Measurements from ENCODE around the gene ZNF664.

DNA sequence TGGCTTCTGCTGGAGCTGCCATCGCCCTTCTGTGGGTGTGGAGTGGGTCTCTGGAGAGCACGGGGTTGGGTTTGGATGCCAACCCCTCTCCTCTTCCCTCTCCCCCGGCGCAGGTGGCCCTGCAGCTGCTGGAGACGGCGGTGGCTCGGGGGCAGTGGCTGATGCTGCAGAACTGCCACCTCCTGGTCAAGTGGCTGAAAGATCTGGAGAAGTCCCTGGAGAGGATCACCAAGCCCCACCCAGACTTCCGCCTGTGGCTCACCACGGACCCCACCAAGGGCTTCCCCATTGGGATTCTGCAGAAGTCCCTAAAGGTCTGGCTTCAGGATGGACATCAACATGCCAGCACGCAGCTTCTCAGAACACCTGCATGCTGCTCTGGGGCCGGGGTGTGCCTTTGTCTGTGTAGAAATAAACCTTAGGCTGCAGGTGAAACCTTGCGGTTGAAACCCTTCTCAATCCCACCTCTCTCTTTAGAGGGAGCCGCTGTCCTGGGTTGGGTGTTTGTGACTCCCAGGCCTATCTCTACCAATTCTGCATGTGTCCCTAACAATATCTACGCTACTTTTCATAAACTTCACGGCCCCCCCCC, 44.6 kb upstream of the ZNF664 start:
- TF ChIP-seq, protein P1, sequence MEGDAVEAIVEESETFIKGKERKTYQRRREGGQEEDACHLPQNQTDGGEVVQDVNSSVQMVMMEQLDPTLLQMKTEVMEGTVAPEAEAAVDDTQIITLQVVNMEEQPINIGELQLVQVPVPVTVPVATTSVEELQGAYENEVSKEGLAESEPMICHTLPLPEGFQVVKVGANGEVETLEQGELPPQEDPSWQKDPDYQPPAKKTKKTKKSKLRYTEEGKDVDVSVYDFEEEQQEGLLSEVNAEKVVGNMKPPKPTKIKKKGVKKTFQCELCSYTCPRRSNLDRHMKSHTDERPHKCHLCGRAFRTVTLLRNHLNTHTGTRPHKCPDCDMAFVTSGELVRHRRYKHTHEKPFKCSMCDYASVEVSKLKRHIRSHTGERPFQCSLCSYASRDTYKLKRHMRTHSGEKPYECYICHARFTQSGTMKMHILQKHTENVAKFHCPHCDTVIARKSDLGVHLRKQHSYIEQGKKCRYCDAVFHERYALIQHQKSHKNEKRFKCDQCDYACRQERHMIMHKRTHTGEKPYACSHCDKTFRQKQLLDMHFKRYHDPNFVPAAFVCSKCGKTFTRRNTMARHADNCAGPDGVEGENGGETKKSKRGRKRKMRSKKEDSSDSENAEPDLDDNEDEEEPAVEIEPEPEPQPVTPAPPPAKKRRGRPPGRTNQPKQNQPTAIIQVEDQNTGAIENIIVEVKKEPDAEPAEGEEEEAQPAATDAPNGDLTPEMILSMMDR (IDR thresholded peaks at IDR 0.05): no peak
- TF ChIP-seq POLR2A (IDR thresholded peaks at IDR 0.05): no peak
- TF ChIP-seq POLR2AphosphoS5 (IDR thresholded peaks at IDR 0.05): no peak

All from upper lobe of left lung (tissue), 4 donors.